NCI-H1105 (cell line): Measurements from ENCODE around the gene SLC23A1.
"Not testable (repeated sequence)": the region's sequence is repeated elsewhere in the genome, so short reads cannot be mapped to it uniquely, and the experiment has no call there.

Experiments
- DNase-seq: peaks from one replicate; lab custom pipeline; 2025; lab: John Stamatoyannopoulos, UW

The SLC23A1 gene

GRCh38 chr5:139369181-139369580 is 13.9 kb downstream of the SLC23A1 start:
- no peak for DNase-seq

DNA sequence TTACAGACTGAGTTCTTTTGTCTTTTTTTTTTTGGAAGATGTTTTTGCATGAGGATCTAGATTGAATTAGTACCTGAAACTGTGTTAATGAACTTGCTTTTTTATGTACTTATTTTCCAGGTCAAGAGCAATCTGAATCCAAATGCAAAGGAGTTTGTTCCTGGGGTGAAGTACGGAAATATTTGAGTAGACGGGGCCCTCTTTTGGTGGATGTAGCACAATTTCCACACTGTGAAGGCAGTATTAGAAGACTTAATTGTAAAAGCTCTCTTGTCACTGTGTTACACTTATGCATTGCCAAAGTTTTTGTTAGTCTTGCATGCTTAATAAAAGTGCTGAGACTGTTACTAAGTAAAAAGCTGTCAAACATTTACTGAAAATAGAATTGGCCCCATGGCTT is 14.5 kb downstream of the SLC23A1 start:
- no peak for DNase-seq

DNA sequence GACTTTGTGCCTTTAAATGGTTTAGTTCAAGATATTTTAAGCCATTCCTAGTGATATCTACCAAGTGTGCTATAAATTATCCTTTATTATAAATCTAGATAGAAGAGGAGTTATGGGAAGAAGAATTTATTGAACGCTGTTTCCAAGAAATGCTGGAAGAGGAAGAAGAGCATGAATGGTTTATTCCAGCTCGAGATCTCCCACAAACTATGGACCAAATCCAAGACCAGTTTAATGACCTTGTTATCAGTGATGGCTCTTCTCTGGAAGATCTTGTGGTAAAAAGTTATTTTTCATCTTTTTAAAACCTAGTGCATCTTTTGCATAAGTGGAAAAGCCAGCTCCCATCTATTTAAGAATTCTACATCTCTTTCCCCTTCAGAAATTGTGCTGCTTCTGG is 18.6 kb downstream of the SLC23A1 start:
- DNase-seq: no peak

GRCh38 chr5:139363937-139364336 is 19.2 kb downstream of the SLC23A1 start:
- DNase-seq: no peak

- no peak for DNase-seq
Measured at GRCh38 chr5:139361835-139362429, 21.2 kb downstream of the SLC23A1 start.

DNA sequence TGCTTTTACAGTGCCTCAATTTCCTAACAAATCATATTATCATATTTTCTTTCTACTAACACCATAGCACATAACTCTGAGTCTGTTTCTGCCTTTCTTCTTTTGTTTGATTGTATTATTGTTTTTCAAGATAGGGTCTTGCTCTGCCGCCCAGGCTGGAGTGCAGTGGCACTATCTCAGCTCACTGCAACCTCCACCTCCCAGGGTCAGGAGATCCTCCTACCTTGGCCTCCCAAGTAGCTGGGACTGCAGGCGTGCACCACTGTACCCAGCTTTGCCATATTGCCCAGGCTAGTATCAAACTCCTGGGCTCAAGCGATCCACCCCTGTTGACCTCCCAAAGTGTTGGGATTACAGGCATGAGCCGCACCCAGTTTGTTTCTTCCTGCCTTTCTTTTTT is 22.7 kb downstream of the SLC23A1 start:
- no peak for DNase-seq

- no peak for DNase-seq
Measured at GRCh38 chr5:139358064-139358463, 25.0 kb downstream of the SLC23A1 start.

GRCh38 chr5:139355900-139356299 is 27.2 kb downstream of the SLC23A1 start:
- DNase-seq: not testable (repeated sequence)

DNA sequence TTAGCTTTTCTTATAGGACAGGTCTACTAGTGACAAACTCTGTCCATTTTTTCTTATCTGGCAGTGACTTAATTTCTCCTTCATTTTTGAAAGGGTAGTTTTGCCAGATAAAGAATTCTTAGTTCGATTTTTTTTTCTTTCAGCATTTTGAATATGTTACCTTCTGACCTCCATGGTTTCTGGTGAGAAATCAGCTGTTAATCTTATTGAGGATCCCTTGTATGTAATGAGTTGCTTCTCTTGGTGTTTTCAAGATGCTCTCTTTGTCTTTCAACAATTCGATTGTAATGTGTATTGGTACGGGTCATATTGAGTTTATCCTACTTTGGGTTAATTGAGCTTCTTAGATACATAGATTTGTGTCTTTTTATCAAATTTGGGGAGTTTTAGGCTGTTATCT is 28.9 kb downstream of the SLC23A1 start:
- no peak for DNase-seq

DNA sequence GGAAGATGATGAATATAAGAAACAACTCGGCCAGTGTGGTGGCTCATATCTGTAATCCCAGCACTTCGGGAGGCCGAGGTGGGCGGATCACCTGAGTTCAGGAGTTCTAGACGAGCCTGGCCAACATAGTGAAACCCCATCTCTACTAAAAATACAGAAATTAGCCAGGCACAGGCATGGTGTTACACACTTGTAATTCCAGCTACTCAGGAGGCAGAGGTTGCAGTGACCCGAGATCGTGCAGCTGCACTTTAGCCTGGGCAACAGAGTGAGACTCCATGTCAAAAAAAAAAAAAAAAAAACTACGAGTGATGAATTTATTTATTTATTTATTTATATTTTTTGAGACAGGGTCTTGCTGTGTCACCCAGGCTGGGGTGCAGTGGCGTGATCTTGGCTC is 35.2 kb downstream of the SLC23A1 start:
- DNase-seq: not testable (repeated sequence)

DNA sequence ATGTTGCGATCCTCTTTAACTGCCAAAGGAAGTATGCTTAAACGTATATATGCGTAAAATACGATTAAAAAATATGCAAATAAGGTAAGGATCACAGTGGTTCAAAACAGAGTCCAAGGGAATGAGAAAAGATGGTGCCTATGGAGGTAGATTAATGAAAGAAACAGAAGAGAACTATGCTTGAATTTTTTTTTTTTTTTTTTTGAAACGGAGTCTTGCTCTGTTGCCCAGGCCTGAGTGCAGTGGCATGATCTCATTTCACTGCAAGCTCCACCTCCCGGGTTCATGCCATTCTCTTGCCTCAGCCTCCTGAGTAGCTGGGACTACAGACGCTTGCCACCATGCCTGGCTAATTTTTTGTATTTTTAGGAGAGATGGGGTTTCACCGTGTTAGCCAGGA is 37.7 kb downstream of the SLC23A1 start:
- not testable (repeated sequence) for DNase-seq

GRCh38 chr5:139344177-139344576 is 38.9 kb downstream of the SLC23A1 start:
- no peak for DNase-seq

- no peak for DNase-seq
Measured at GRCh38 chr5:139343476-139343875, 39.6 kb downstream of the SLC23A1 start.

GRCh38 chr5:139342423-139342723 is 40.7 kb downstream of the SLC23A1 start:
- DNase-seq: no peak

DNA sequence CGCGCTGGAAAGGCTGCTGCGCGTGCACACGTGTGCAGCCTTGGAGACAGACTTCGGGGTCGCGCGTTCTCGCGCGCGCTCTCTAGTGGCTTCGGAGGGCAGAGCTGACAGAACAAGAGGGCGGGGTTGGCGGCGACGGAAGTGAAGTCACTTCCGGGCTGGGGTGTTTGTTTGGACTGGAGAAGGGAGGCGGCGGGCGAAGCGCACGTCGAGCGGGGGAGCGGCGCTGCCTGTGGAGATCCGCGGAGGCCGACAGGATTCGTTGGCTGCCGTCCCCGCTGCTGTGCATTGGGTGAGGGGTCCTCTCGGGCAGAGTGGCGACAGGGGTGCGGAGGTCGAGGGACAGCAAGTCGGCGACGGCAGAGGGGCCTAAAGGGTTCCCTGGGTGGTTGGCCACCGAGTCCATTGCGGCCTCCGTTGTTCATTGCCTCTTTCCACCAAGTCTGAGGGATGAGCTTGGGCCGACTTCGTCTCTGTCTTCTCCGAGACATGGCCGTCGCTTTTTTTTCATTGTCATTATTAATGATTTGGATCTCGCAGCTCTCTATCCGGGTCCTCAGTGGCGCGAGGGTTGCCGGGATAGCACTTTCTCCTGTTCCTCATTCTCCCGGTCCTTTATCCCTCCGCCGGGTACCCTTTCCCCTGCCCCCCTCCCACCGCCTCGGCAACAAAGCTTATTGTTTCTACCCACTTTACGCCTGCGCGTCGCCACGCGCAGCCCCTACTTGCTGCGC is 41.2 kb downstream of the SLC23A1 start, which contains the start of gene PAIP2:
Gene PAIP2 (plus strand): TSS at position 166 of the 734 bp plus-strand sequence. CDS start 21,931 bp downstream, outside the sequence.
- DNase-seq: peak; percentile 91

DNA sequence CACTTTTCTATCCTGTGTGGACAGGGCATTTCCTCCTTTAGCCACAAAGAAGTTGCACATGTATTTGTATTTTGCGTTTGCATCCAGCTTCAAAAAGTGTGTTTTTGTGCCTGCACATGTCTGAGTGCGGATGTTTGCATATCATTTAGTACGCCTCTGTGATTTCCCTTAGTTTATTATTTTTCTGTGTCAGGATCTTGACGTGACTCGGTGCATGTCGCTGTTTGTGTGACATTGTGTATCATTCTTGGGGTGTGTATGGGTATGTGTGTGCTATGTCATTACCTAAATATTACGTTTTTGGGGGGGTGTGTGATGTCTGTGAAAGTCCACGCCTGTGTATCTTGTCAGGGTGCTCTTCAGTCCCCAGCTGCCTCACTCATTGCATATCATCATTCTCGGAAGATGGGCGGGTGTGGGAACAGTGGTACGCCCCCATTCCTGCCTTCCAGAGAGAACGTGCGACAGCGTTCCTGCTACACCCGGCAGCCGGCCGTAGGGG is 41.9 kb downstream of the SLC23A1 start:
- no peak for DNase-seq

DNA sequence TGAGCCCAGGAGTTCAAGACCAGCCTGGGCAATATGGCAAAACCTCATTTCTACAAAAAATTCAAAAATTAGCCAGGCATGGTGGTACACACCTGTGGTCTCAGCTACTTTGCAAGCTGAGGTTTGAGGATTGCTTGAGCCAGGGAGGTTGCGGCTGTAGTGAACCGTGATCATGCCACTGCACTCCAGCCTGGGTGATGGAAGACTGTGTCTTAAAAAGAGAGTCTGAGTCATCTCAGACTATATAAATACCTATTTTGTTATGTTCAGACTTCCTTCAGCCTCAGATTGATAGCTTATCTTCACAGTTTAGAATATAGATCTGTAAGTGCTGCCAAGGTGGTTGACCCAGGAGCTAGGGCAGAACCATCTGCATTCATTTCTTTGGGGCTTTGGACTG is 43.0 kb downstream of the SLC23A1 start:
- DNase-seq: no peak

GRCh38 chr5:139335811-139336210 is 47.3 kb downstream of the SLC23A1 start:
- DNase-seq: no peak
